H9 (cell line): ENCODE results near the gene MDGA2. TPM values are rescaled to one million over a fixed set of nuclear protein-coding genes. Genes with fewer than 3 reads are reported as not detected.

Experiments
- DNase-seq: peaks from one replicate; pipeline ENCODE4 v3.0.0-alpha.2; 2017
- H2AFZ ChIP-seq: one replicate; pipeline ENCODE4 v1.6.1; 2013; ENCODE audit warnings: mild to moderate bottlenecking, low read length, control low read depth, moderate library complexity
- H2AK5ac ChIP-seq: 2 replicates; pipeline ENCODE4 v1.6.1; 2013; ENCODE audit warnings: low read length, control low read depth, mixed read lengths; ENCODE audit not compliant: insufficient read length
- H2BK120ac ChIP-seq: one replicate; pipeline ENCODE4 v1.6.1; 2013; ENCODE audit warnings: low read depth, mild to moderate bottlenecking, low read length, control low read depth, inconsistent platforms; ENCODE audit not compliant: poor library complexity, severe bottlenecking
- H2BK12ac ChIP-seq: 2 replicates; pipeline ENCODE4 v1.6.1; 2013; ENCODE audit warnings: low read length, control low read depth, mixed read lengths, low read depth; ENCODE audit not compliant: insufficient read length
- H2BK15ac ChIP-seq: 2 replicates; pipeline ENCODE4 v1.6.1; 2013; ENCODE audit warnings: low read depth, low read length, control low read depth
- H2BK20ac ChIP-seq: one replicate; pipeline ENCODE4 v1.6.1; 2013; ENCODE audit warnings: low read depth, mild to moderate bottlenecking, low read length, control low read depth, inconsistent platforms; ENCODE audit not compliant: poor library complexity, severe bottlenecking
- H2BK5ac ChIP-seq: 2 replicates; pipeline ENCODE4 v1.6.1; 2013; ENCODE audit warnings: low read length, control low read depth, mixed read lengths; ENCODE audit not compliant: insufficient read length
- H3K14ac ChIP-seq: 2 replicates; pipeline ENCODE4 v1.6.1; 2013; ENCODE audit warnings: low read length, control low read depth; ENCODE audit not compliant: insufficient read depth
- H3K18ac ChIP-seq: 2 replicates; pipeline ENCODE4 v1.6.1; 2013; ENCODE audit warnings: low read depth, mild to moderate bottlenecking, mixed read lengths, low read length, control low read depth; ENCODE audit not compliant: insufficient read length
- H3K23ac ChIP-seq: 2 replicates; pipeline ENCODE4 v1.6.1; 2013; ENCODE audit warnings: low read length, control low read depth, mixed read lengths, low read depth; ENCODE audit not compliant: insufficient read length
- H3K23me2 ChIP-seq: 2 replicates; pipeline ENCODE4 v1.6.1; 2013; ENCODE audit warnings: low read depth, mild to moderate bottlenecking, mixed read lengths, low read length, control low read depth; ENCODE audit not compliant: insufficient read length, poor library complexity, severe bottlenecking
- H3K27ac ChIP-seq: 2 replicates; pipeline ENCODE4 v1.5.1; 2013; ENCODE audit warnings: low read length, control low read depth, mixed read lengths, low read depth; ENCODE audit not compliant: insufficient read length
- H3K27me3 ChIP-seq: 2 replicates; pipeline ENCODE4 v1.6.1; 2013; ENCODE audit warnings: low read length, control low read depth, inconsistent platforms; ENCODE audit not compliant: insufficient read depth
- H3K4ac ChIP-seq: 2 replicates; pipeline ENCODE4 v1.6.1; 2013; ENCODE audit warnings: low read depth, mild to moderate bottlenecking, control low read depth, inconsistent platforms, low read length, moderate library complexity
- H3K4me1 ChIP-seq: 2 replicates; pipeline ENCODE4 v1.6.1; 2013; ENCODE audit warnings: low read length, control low read depth, inconsistent platforms; ENCODE audit not compliant: insufficient read depth
- H3K4me2 ChIP-seq: 2 replicates; pipeline ENCODE4 v1.6.1; 2013; ENCODE audit warnings: low read length, control low read depth, mixed read lengths; ENCODE audit not compliant: insufficient read length, insufficient read depth
- H3K56ac ChIP-seq: 2 replicates; pipeline ENCODE4 v1.6.1; 2013; ENCODE audit warnings: low read depth, mild to moderate bottlenecking, mixed read lengths, low read length, control low read depth; ENCODE audit not compliant: insufficient read length
- H3K79me1 ChIP-seq: 2 replicates; pipeline ENCODE4 v1.6.1; 2013; ENCODE audit warnings: low read depth, mild to moderate bottlenecking, moderate library complexity, low read length, control low read depth, inconsistent platforms; ENCODE audit not compliant: insufficient read depth, poor library complexity, severe bottlenecking
- H3K79me2 ChIP-seq: 2 replicates; pipeline ENCODE4 v1.6.1; 2013; ENCODE audit warnings: low read length, control low read depth, inconsistent platforms; ENCODE audit not compliant: insufficient read depth
- H3K9ac ChIP-seq: 2 replicates; pipeline ENCODE4 v1.6.1; 2013; ENCODE audit warnings: low read length, control low read depth, mixed read lengths; ENCODE audit not compliant: insufficient read length; ENCODE audit errors: extremely low read depth
- H3K9me3 ChIP-seq: one replicate; pipeline ENCODE4 v1.6.1; 2013; ENCODE audit warnings: low read depth, low read length, inconsistent platforms; ENCODE audit not compliant: control insufficient read depth
- H3T11ph ChIP-seq: one replicate; pipeline ENCODE4 v1.6.1; 2013; ENCODE audit warnings: mild to moderate bottlenecking, low read length, control low read depth, inconsistent platforms
- H4K20me1 ChIP-seq: one replicate; pipeline ENCODE4 v1.6.1; 2013; ENCODE audit not compliant: control insufficient read depth, insufficient read length, insufficient read depth
- H4K5ac ChIP-seq: 2 replicates; pipeline ENCODE4 v1.6.1; 2013; ENCODE audit warnings: low read depth, mild to moderate bottlenecking, mixed read lengths, low read length, control low read depth; ENCODE audit not compliant: insufficient read length
- H4K8ac ChIP-seq: replicated peaks from 2 replicates; pipeline ENCODE4 v1.6.1; 2013; ENCODE audit warnings: low read length, control low read depth, mixed read lengths, low read depth; ENCODE audit not compliant: insufficient read length
- H4K91ac ChIP-seq: 2 replicates; pipeline ENCODE4 v1.6.1; 2013; ENCODE audit warnings: low read depth, mild to moderate bottlenecking, moderate library complexity, mixed read lengths, low read length, control low read depth; ENCODE audit not compliant: insufficient read length
- H3K27ac Mint-ChIP-seq, 3 experiments: 2 replicates in 2 of 3; 3 replicates in 1 of 3; pipeline ENCODE4 v1.8.0; 2020 to 2021; ENCODE audit warnings: mixed read lengths in 3 of 3, mild to moderate bottlenecking in 1 of 3, moderate library complexity in 1 of 3
- H3K27me3 Mint-ChIP-seq: 2 replicates; pipeline ENCODE4 v1.8.0; 2021; ENCODE audit warnings: low read depth, mild to moderate bottlenecking, moderate library complexity, mixed read lengths
- H3K36me3 Mint-ChIP-seq, 3 experiments: 2 replicates in 2 of 3; 3 replicates in 1 of 3; pipeline ENCODE4 v1.8.0; 2020 to 2021; ENCODE audit warnings: low read depth in 3 of 3, mixed read lengths in 3 of 3; ENCODE audit not compliant: insufficient read depth in 1 of 3
- H3K4me1 Mint-ChIP-seq, 2 experiments: 2 replicates each; pipeline ENCODE4 v1.8.0; 2020; ENCODE audit warnings: mixed read lengths in 2 of 2
- H3K4me3 Mint-ChIP-seq, 2 experiments: 2 replicates in 1 of 2; 3 replicates in 1 of 2; pipeline ENCODE4 v1.8.0; 2020 to 2021; ENCODE audit warnings: mild to moderate bottlenecking in 2 of 2, mixed read lengths in 2 of 2, moderate library complexity in 1 of 2
- H3K9me3 Mint-ChIP-seq, 2 experiments: 2 replicates in 1 of 2; 3 replicates in 1 of 2; pipeline ENCODE4 v1.8.0; 2020; ENCODE audit warnings: mild to moderate bottlenecking in 2 of 2, mixed read lengths in 2 of 2, moderate library complexity in 1 of 2
- CTCF ChIP-seq: fragments of 200-600 bp; sonication (generic); conservative IDR thresholded peaks from 3 replicates; pipeline ENCODE4 v1.8.0; 2021; ENCODE audit warnings: antibody characterized with exemption, mild to moderate bottlenecking
- WGBS: extraction: QIAGEN DNeasy Blood & Tissue Kit; methylation state at CpG from one replicate; pipeline ENCODE4 v1.1.7; 2013; ENCODE audit warnings: missing lambda C conversion rate, low lambda C conversion rate, mixed read lengths; ENCODE audit not compliant: insufficient read length; ENCODE audit errors: extremely low coverage; 5-methylcytosine and 5-hydroxymethylcytosine counted together
- total RNA-seq: library from RNA; stranded (reverse); gene quantifications from 2 replicates; pipeline ENCODE4 v1.2.1, GENCODE V29; 2021

Gene MDGA2
- total RNA-seq, 1 experiment from 2014 or later: 1.9 TPM

GRCh38 chr14:46840944-46841720, 834.3 kb downstream of the MDGA2 start:
- Histone ChIP-seq H3K23ac (no peak overlapping the region), H3K14ac (peak overlapping the region; percentile 45; the same call in 1 of the 2 replicates), H3K27me3 (no peaks in the 10 kb centered on the region), H3K79me2 (no peaks in the 10 kb centered on the region), H2AFZ (no peak overlapping the region), H3K4ac (peak overlapping the region; percentile 60; the same call in 1 of the 2 replicates), H3K79me1 (no peaks in the 10 kb centered on the region), H3K23me2 (no peaks in the 10 kb centered on the region), H2AK5ac (no peak overlapping the region), H2BK20ac (no peak overlapping the region), H3K4me2 (no peak overlapping the region), H4K20me1 (no peaks in the 10 kb centered on the region), H3T11ph (peak overlapping the region; percentile 98), H2BK15ac (no peak overlapping the region), H3K27ac (no peak overlapping the region), H2BK120ac (peak overlapping the region; percentile 81), H4K91ac (no peak overlapping the region), H3K56ac (no peak overlapping the region), H3K4me1 (no peaks in the 10 kb centered on the region), H3K9ac (no peak overlapping the region), H4K8ac (no peak overlapping the region), H3K18ac (peak overlapping the region; percentile 75), H2BK5ac (peak overlapping the region; percentile 67), H2BK12ac (peak overlapping the region; percentile 87), H4K5ac (no peak overlapping the region), H3K9me3 (no peaks in the 10 kb centered on the region)
- DNase-seq: no peak
- peaks cover 0 to 9% of the 10 kb centered on the region in 2 experiments; a peak in 2 of 4 replicates for H3K4me1 Mint-ChIP-seq
- no peak for TF ChIP-seq CTCF
- no peak overlapping the region for H3K4me3 Mint-ChIP-seq
- no peaks in the 10 kb centered on the region for H3K27me3 Mint-ChIP-seq
- WGBS: no CpG with 5 or more reads among the region's 11 CpGs
- no peaks in the 10 kb centered on the region for H3K36me3 Mint-ChIP-seq
- H3K9me3 Mint-ChIP-seq: no peaks in the 10 kb centered on the region
- H3K27ac Mint-ChIP-seq: peak overlapping the region in 1 of 3 experiments; percentile 90; a peak in 2 of 7 replicates
